SH-SY5Y (cell line): ENCODE measurements around the gene DIS3L2.

ENCODE experiments used
- GATA2 ChIP-seq: IDR thresholded peaks from 2 replicates; pipeline ENCODE4 v1.6.1; 2011; ENCODE audit warnings: mild to moderate bottlenecking, low read depth, low read length
- GATA3 ChIP-seq: IDR thresholded peaks from 2 replicates; pipeline ENCODE4 v1.6.1; 2011; ENCODE audit warnings: low read depth, mild to moderate bottlenecking, low read length, moderate library complexity

DIS3L2 gene

DNA sequence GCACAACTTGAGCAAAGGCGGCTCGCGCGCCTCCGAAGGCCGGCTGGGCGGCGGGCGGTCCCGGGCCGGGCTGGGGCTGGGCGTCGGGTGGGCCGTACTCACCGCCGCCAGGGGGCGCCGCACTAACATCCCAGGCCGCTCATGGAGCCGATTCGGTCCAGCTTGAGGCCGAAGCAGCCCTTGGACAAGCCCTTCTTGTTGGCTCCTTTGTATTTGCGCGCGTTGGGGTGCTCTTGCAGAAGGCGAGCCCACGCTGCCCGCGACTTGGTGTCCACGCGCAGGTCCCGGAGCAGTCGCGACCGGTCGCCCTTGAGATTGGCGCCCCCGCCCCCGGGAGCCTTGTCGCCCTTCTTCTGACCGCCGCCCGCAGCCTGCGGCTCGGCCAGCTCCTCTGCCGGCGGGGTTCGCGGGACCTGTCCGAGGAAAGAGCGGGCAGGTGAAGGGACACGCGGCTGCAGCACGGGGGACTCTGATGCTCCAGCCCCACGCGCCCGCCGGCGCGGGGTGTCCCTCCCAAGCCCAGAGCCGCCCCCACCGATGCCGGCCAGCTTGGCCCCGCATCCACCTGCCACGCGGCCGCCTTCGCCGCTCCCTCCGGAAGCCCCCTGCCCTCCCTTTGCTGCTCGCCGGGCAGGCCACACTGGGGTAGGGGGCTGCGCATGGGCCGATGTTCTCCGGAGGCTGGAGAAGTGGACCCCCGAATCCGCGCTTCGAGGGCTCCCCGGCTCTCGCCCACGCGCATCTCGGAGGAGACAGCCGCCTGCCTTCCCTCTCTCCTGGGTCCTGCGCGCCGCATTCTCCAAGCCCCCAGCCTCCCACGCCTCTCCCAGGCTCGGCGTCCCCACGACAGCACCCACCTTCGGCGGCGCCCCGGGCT is 36.0 kb upstream of the DIS3L2 start:
- TF ChIP-seq GATA3 (no peak), GATA2 (no peak)

DNA sequence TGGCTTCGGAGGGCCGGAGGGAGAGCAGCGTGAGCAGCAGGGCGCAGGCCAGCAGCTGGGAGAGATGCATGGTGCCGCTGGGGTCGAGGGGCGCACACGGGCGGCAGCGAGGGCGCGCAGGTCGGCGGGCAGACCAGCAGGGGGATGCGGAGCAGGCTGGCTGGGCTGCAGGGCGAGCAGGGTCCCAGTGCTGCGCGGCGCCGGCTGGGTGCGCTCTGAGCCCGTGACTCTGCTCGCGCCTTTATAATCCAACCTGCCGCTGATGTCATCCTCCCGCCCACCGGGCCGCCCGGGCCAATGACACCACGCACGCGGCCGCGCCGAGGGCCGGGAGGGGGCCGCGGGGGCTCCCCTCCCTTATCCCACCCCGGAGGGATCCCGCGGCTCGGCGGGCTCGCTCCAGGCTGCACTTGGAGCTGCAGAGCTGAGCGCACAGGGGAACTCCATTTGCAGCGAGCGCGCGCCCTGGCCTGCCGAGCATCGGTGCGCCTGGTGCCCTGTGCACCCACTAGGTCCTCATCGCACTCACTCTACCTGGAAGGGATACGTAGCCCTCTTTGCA is 35.3 kb upstream of the DIS3L2 start, which contains the start of gene NPPC:
Gene NPPC, minus strand, starts transcription at position 217 of the 562 bp plus-strand sequence. Its CDS starts 147 bp downstream, at position 70.
- TF ChIP-seq GATA3 (no peak), GATA2 (no peak)

DNA sequence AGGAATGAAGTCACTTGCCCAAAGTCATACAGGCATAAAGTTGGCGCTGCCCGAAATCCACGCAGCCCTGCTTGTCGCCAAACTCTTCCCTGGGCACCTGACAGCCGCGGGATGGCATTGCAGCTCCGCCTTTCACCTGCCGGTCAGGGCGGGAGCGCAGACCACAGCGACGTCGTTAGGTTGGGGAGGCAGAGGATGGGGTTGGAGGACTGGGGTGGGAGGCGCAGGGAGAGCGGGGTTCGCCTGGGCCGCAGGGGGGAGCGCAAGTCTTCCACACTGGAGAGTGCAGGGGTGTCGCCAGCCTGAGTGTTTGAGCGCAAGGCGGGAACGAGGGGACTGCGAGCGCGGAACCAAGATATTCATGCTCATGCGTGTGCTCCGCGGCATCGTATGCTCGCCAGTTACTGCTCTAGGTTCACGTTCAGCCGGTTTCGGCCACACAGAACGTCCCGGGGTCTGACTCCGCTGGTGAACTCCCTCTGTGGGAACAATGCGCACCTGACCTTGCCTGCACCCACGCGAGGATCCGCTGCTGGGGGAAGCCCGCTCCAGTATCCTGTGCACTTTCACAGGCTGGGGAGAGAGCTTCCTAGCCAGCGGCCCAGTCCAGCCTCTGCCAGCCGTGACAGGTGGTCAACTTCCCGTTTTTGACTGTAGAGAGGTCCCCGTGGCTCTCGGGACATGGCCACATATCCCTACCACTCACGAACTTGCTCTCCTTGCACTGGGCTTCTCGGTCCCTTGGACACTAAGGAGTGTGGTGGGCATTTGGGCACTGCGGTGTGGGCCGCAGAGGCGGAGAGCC is 34.5 kb upstream of the DIS3L2 start:
- TF ChIP-seq GATA2 (no peak), GATA3 (no peak)

DNA sequence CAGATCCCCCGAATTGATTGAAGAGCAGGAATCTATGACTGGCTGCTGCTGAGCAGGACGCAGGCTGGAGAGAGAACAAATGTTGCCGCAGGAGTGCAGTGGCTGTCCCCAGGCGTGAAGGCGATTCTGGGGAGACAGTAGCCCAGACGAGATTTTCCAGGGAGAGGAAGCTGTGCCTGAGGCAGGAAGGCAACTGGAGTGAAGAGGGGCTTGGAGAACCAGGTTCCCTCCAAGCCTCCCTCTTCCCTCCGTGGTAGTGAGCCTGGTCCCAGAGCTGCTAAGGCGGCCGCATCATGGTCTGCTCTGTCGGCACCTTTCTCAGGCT is 34.0 kb upstream of the DIS3L2 start:
- TF ChIP-seq GATA2 (no peak), GATA3 (no peak)

DNA sequence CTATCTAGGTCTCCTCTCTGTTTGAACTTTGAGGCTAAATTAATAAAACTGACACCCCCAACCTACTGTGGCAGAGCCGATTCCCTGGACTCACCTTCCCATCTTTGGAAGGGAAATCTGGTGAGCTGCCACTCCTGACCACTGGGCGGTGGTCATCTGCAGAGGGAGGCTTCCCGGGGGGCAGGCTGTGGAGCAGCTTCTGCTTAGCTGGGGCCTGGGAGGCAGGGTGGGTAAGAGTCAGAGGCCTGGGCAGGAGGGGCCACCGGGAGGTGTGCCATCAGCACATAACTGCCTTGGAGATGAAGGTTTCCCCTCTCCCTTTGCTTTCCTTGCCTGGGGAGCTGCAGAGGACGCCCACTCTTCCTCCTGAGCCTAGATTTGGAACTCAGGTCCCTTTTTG is 33.0 kb upstream of the DIS3L2 start:
- TF ChIP-seq GATA2 (no peak), GATA3 (no peak)

DNA sequence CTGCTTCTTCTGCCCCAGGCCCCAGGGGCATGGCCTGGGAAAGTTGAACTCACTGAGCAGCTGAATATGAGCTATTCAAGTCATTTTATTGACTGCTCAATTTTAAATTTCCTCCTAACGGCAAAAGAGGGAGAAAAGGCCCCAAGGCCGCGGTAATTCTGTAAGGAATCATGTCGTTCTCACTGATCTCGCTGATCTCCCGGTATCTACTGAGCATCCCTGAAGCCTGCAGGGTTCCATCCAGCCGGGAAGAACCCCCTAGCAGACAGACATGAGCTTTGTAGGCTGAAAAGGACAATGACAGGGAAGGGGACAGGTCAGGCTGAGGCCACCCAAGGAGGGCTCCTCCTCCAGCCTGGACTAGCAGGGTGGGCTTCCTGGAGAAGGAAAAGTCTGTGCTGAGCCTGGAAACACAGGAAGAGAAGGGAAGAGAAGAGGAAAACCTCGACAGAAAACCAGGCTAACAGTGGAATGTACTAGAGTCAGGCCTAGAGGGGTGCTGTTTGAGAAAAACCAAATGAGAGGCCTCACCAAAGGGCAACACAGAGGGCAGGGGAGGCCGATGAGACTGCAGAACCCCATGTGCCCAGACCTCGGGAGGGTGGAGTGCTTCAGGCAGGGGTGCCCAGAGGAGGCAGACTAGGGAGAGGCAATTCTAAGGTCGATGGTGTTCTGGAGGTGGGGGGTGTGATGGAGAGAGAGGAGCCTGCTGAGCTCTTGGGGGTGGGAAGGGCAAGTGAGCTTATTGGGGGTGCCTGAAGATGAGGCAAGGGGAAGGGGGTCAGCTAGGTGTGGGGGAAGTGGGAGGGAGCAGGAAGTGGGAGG is 32.4 kb upstream of the DIS3L2 start:
- TF ChIP-seq GATA3 = no peak
- TF ChIP-seq GATA2 = no peak

- TF ChIP-seq GATA3 (no peak), GATA2 (no peak)
Measured at GRCh38 chr2:231929961-231930592, 31.4 kb upstream of the DIS3L2 start.

DNA sequence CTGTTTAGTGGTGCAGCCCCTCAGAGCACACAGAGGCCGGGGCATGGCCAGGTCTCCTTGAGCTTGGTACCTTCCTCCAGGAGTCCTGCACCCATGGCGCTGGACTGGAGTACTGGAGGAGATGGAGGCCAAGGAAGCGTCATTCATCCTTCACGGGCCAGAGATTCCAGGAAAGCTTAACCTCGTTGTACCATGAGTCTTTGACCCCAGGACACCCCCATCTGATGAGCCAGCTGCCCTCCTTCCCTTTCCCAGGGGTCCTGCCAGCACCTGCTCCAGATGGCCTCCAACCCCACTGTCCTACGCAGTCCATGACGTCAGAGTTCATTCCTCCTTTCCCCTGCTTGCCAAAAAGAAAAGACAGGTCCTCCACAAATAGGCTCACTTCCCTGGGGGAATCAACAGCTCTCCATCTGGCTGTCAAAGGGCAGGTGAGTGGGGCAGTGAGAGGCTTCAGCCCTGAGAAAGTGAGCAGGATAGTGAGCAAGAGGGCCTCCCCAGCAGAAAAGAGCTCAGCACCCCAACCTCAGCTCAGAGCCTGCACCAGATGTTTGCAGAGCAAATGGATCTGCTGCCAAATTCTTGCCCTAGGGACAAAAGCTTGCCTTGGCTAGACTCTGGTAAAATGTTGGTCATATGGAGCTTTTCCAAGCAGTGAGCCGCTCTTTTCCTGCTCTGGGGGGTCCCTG is 30.8 kb upstream of the DIS3L2 start:
- TF ChIP-seq GATA3 (no peak), GATA2 (no peak)

- TF ChIP-seq GATA3 = no peak
- TF ChIP-seq GATA2 = no peak
Measured at GRCh38 chr2:231931481-231931915, 30.0 kb upstream of the DIS3L2 start.

GRCh38 chr2:231932711-231932970 is 28.9 kb upstream of the DIS3L2 start:
- TF ChIP-seq GATA2 (no peak), GATA3 (no peak)

DNA sequence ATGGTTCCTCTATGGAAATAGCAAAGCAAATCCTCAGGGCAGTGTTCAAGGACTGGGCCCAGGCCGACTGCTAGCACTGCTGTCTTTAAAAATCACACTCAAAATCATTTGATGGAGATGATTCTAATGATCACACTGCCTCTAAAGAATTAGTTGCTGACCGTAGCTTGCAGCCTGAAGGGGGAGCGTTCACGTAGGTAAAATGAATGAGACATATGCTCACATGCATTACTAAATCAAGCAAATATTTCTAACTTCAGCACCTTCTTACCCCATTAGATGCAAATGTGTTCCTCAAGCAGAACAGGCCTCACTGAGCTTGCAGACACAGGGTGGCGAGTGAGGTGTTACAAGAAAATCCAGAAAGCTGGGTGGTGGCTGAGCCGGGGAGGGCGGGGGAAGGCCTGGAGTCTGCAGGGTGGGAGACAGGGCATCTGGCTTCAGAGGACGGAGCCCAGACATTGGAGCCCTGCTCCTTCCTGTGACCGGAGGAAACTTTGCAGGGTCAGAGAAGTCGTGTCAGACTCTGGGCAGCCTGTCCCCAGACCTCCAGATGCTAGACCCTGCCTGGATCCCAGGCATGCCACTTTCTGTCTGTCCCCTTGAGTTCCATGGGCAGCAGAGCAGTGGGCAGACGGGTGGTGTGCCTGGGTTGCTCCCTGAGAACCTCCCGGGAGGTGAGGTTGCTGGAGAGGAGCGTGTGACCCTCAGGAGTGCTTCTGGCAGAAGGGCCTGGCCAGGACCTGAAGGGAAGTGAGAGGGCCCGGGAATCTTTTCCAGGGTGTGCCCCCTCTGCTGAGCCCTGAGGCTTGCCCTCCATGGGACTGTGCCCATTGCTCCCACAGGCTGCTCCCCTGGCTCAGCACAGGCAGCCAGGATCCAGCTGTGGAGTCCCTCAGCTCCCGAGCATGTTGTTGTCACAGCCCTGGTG is 28.3 kb upstream of the DIS3L2 start:
- TF ChIP-seq GATA2 = no peak
- no peak for TF ChIP-seq GATA3

DNA sequence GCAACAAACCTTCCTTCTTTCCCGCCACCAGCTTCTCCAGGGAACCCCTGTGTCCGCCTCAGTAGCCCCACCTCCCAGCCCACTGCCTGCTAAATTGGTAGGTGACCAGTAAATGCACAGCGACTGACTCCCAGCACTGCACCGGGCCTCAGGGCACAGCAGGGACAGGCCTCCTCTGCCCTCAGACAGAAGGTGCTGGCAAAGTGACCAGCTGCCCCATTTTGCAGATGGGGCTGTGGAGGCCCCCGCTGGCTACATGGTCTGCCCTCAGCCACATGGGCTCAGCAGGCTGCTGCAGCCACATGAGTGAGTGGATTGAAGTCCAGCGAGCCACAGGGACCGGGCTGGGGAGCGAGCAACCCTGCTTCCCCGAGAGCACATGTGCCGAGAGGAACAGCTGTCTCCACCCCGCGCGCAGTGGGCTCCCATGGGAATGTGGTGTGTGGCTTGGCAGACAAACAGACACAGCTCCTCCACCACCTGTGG is 27.6 kb upstream of the DIS3L2 start:
- TF ChIP-seq GATA2 (no peak), GATA3 (no peak)
